Retina (tissue), 1 donor: ENCODE measurements around the gene SPAAR.
"Not testable (repeated sequence)": the region's sequence is repeated elsewhere in the genome, so short reads cannot be mapped to it uniquely, and the experiment has no call there.

Experiments used
- DNase-seq: peaks from one replicate; pipeline ENCODE4 v3.0.0-alpha.2; 2016

Gene SPAAR

GRCh38 chr9:35905051-35905781 lies 4.1 kb upstream of the SPAAR start:
- DNase-seq: no peak

GRCh38 chr9:35905912-35906679 lies 3.2 kb upstream of the SPAAR start, which contains the start of gene HRCT1:
TSS of gene HRCT1 (plus strand) at chr9:35906202. CDS start at chr9:35906288, 86 bp downstream.
- DNase-seq: no peak

GRCh38 chr9:35906923-35907699 lies 2.2 kb upstream of the SPAAR start:
- DNase-seq: peak; percentile 34

- DNase-seq: peak; percentile 52
Observed at GRCh38 chr9:35907711-35908503, 1.4 kb upstream of the SPAAR start.

- no peak for DNase-seq
Observed at GRCh38 chr9:35908504-35909125, 675 bp upstream of the SPAAR start.

- DNase-seq: no peak
Observed at GRCh38 chr9:35909687-35910612, 660 bp downstream of the SPAAR start.

DNA sequence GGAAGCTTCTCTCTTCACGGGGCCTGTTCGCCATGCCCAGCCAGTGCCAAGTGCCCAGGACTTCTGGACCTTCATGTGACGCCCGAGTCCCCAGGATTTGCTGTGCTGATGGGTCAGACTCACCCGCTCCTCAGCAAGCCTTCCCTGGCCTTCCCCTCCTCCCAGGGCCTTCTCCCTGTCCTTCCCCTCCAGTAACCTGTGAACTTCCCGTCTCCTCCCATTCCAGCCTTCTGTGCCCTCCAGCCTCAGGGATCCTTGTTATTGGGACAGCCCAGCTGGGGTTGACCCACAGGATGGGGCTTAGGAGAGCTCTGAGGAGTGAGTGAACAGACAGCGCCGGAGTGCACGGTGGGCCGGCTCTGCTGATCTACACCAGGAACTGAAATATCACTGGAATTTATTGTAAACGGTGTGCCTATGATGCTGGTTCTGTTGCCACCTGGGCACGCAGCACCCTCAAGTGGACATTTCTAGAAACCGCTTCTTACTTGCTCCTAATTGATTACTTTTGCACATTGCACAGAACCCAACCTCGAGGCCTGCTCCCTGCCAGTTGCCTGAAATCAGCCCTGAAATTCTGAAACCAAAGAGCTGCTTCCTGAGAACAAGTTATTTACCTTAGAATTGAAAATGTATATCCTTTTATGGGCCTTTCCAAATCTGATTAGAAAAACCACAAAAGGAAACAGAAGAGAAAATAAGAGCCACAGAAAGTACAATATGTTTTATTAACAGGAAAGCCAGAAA lies 1.5 kb downstream of the SPAAR start:
- DNase-seq: no peak

GRCh38 chr9:35911690-35912089 lies 2.4 kb downstream of the SPAAR start:
- DNase-seq: no peak

GRCh38 chr9:35912791-35913400 lies 3.6 kb downstream of the SPAAR start:
- peak; percentile 30 for DNase-seq

DNA sequence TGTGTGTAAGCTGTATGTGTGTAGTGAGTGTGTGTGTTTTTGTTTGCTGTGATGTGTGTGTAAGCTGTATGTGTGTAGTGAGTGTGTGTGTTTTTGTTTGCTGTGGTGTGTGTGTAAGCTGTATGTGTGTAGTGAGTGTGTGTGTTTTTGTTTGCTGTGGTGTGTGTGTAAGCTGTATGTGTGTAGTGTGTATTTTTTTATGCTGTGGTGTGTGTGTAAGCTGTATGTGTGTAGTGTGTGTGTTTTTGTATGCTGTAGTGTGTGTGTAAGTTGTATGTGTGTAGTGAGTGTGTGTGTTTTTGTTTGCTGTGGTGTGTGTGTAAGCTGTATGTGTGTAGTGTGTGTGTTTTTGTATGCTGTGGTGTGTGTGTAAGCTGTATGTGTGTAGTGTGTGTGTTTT lies 4.1 kb downstream of the SPAAR start:
- not testable (repeated sequence) for DNase-seq

DNA sequence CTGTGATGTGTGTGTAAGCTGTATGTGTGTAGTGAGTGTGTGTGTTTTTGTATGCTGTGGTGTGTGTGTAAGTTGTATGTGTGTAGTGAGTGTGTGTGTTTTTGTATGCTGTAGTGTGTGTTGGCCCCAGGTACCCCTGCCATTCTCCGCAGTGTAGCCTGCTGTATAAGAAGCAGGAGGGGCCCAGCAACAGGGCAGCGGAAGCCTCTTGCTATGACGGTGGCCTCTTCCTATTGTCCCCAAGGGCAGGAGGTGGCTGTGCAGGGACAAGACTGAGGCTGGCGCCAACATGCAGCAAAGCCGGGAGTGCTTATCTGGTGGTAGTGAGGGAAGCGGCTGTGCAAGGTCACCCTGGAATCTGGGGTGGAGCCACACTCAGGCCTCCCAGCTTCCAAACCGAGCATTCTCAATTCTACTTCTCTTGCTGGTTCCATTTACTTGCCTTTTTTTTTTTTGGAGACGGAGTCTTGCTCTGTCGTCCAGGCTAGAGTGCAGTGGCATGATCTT lies 5.1 kb downstream of the SPAAR start:
- DNase-seq: peak; percentile 75

GRCh38 chr9:35915681-35916294 lies 6.5 kb downstream of the SPAAR start:
- no peak for DNase-seq

GRCh38 chr9:35917261-35917660 lies 8.0 kb downstream of the SPAAR start:
- DNase-seq: no peak

- DNase-seq: no peak
Observed at GRCh38 chr9:35918780-35919179, 9.5 kb downstream of the SPAAR start.

- DNase-seq: no peak
Observed at GRCh38 chr9:35919212-35920008, 10.1 kb downstream of the SPAAR start.

DNA sequence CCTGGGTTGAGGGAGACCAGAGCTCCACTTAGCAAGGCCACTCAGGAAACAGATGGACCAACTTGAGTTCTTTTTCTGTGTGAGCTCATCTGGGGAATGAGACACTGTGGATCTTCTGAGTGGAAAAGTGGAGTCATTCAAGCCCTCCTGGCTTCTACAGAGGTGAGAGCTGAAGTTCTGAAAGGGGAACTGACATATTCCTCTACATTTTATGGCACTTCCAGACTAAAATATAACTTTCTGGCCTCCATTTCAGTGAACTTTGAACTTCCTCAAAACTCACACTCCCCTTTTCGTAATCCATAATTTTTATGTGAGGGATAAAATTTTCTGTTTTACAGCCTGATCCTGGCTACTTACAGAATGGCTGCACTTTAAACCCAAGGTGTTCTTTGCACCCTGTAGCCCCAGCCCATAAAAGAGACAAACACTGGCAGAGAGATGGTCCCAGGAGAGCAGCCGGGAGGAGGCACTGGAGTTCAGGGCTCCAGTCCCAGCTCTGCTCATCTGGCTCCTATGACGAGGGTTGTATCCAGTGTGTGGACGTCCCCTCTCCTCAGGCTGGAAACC lies 10.8 kb downstream of the SPAAR start:
- no peak for DNase-seq

- DNase-seq: no peak
Observed at GRCh38 chr9:35923598-35923926, 14.3 kb downstream of the SPAAR start.
